B cell (primary cell): ENCODE measurements around the gene ACYP1. TPM values are rescaled to one million over a fixed set of nuclear protein-coding genes. Genes with fewer than 3 reads are reported as not detected.

ENCODE experiments used
- ATAC-seq: fragments of 200-7000 bp; cut with Tn5 transposase; one replicate; pipeline ENCODE4 v1.10.0; 2021; ENCODE audit warnings: low read depth, mild to moderate bottlenecking, moderate number of reproducible peaks, moderate library complexity
- CTCF ChIA-PET: fragments of 350-600 bp; sonication (Branson Sonifier 250); formaldehyde crosslinking; loops from one replicate; lab custom pipeline; 2021; ENCODE audit warnings: antibody characterized with exemption, inconsistent platforms; lab: Charles Lee
- POLR2A ChIA-PET: fragments of 350-600 bp; sonication (Branson Sonifier 250); formaldehyde crosslinking; loops from one replicate; lab custom pipeline; 2021; ENCODE audit warnings: antibody characterized with exemption; lab: Charles Lee
- DNase-seq: peaks from one replicate; pipeline ENCODE4 v3.0.0; 2013
- H2AFZ ChIP-seq: 2 replicates; pipeline ENCODE4 v1.6.1; 2012; ENCODE audit warnings: mild to moderate bottlenecking, low read depth, low read length; ENCODE audit not compliant: insufficient read depth, poor library complexity, severe bottlenecking
- H3K27ac ChIP-seq, 2 donors: 1 replicate in 1 of 2; 2 replicates in 1 of 2; pipeline ENCODE4 v1.5.1; 2012 to 2013; ENCODE audit warnings: low read length in 2 of 2, mild to moderate bottlenecking in 2 of 2, moderate library complexity in 1 of 2
- H3K27me3 ChIP-seq, 4 experiments: fragments of 200-600 bp in 1 of 4; sonication (generic) in 1 of 4; replicated peaks in 1 of 4; 1 replicate in 2 of 4; 2 replicates in 2 of 4; pipeline versions ENCODE4 v1.6.1 to v1.7.0; 2013 to 2016; ENCODE audit warnings: low read length in 3 of 4, mild to moderate bottlenecking in 2 of 4, mixed read lengths in 1 of 4, moderate library complexity in 1 of 4; ENCODE audit not compliant: insufficient read depth in 4 of 4, control insufficient read depth in 3 of 4; ENCODE audit errors: control extremely low read depth in 1 of 4
- H3K36me3 ChIP-seq, 2 experiments: replicated peaks in 1 of 2; 1 replicate in 1 of 2; 2 replicates in 1 of 2; pipeline versions ENCODE4 v1.6.1 to v1.7.1; 2013; ENCODE audit warnings: low read length in 1 of 2; ENCODE audit not compliant: insufficient read depth in 2 of 2, control insufficient read depth in 1 of 2; ENCODE audit errors: control extremely low read depth in 1 of 2, extremely low read depth in 1 of 2
- H3K4me1 ChIP-seq, 2 donors: fragments of 200-600 bp in 1 of 2; sonication (generic) in 1 of 2; 1 replicate in 1 of 2; 2 replicates in 1 of 2; pipeline versions ENCODE4 v1.5.1 to v1.6.1; 2013 to 2017; ENCODE audit warnings: low read length in 2 of 2; ENCODE audit not compliant: control insufficient read depth in 2 of 2, insufficient read depth in 2 of 2
- H3K4me2 ChIP-seq: replicated peaks from 2 replicates; pipeline ENCODE3; 2012; ENCODE audit warnings: mild to moderate bottlenecking, low read depth, low read length; ENCODE audit not compliant: poor library complexity, severe bottlenecking
- H3K4me3 ChIP-seq, 5 experiments: fragments of 200-600 bp in 1 of 5; sonication (generic) in 1 of 5; 1 replicate in 3 of 5; 2 replicates in 2 of 5; pipeline versions ENCODE4 v1.5.1 to v1.7.0; 2011 to 2016; ENCODE audit warnings: low read length in 4 of 5, mild to moderate bottlenecking in 4 of 5, low read depth in 2 of 5, control low read depth in 1 of 5, moderate library complexity in 1 of 5; ENCODE audit not compliant: insufficient read depth in 1 of 5; ENCODE audit errors: control extremely low read depth in 1 of 5, extremely low read depth in 1 of 5
- H3K79me2 ChIP-seq: fragments of 200-600 bp; sonication (generic); one replicate; pipeline ENCODE4 v1.6.0; 2016; ENCODE audit warnings: low read length; ENCODE audit not compliant: control insufficient read depth, insufficient read depth
- H3K9ac ChIP-seq: fragments of 200-600 bp; sonication (generic); 2 replicates; pipeline ENCODE4 v1.6.1; 2017; ENCODE audit warnings: mild to moderate bottlenecking, low read length, moderate library complexity
- H3K9me3 ChIP-seq, 3 donors: one replicate each; pipeline versions ENCODE4 v1.6.1 to v1.7.1; 2013; ENCODE audit warnings: low read length in 2 of 3; ENCODE audit not compliant: control insufficient read depth in 2 of 3, insufficient read depth in 1 of 3; ENCODE audit errors: control extremely low read depth in 1 of 3
- H4K20me1 ChIP-seq: 2 replicates; pipeline ENCODE4 v1.6.0; 2012; ENCODE audit warnings: mild to moderate bottlenecking, low read length; ENCODE audit not compliant: insufficient read depth, control insufficient read depth, poor library complexity, severe bottlenecking
- H3K27ac Mint-ChIP-seq: one replicate; pipeline ENCODE4 v1.8.0; 2021; ENCODE audit warnings: mixed read lengths
- H3K27me3 Mint-ChIP-seq: one replicate; pipeline ENCODE4 v1.8.0; 2021; ENCODE audit warnings: mixed read lengths
- H3K4me1 Mint-ChIP-seq: one replicate; pipeline ENCODE4 v1.8.0; 2021; ENCODE audit warnings: mixed read lengths
- H3K4me3 Mint-ChIP-seq: one replicate; pipeline ENCODE4 v1.8.0; 2021; ENCODE audit warnings: mixed read lengths
- H3K9me3 Mint-ChIP-seq: one replicate; pipeline ENCODE4 v1.8.0; 2022; ENCODE audit warnings: mixed read lengths; ENCODE audit not compliant: insufficient read depth
- EZH2 ChIP-seq: IDR thresholded peaks from 2 replicates; pipeline ENCODE4 v1.6.1; 2012; ENCODE audit warnings: borderline replicate concordance, low read depth, mild to moderate bottlenecking, moderate library complexity, low read length; ENCODE audit not compliant: insufficient read depth, poor library complexity, severe bottlenecking
- whole genome bisulfite sequencing: methylation state at CpG from one replicate; pipeline ENCODE4 v1.1.5; 2013; ENCODE audit warnings: missing lambda C conversion rate; ENCODE audit not compliant: insufficient coverage; 5-methylcytosine and 5-hydroxymethylcytosine counted together
- intact Hi-C: fragments of 100-400 bp; cut with micrococcal nuclease; formaldehyde crosslinking; loops from one replicate; pipeline ENCODE4 v1.10.0; 2022
- polyA plus RNA-seq: library from polyadenylated mRNA; depleted of rRNA; stranded (reverse); fragments of >200 nt; gene quantifications from 2 replicates; pipeline ENCODE4 v1.2.3, GENCODE V29; 2012
- total RNA-seq, 2 donors: library from RNA; stranded (reverse); fragments of 120-200 nt in 1 of 2; gene quantifications; 1 replicate in 1 of 2; 2 replicates in 1 of 2; pipeline versions ENCODE4 v1.2.3 to v1.2.4, GENCODE V29; 2013 to 2022
- TF ChIP-seq, protein P1 (sequence below): fragments of 200-600 bp; IDR thresholded peaks from one replicate; pipeline ENCODE4 v1.8.0; 2022; ENCODE audit warnings: antibody characterized with exemption, mild to moderate bottlenecking

Gene ACYP1
- total and polyA plus RNA-seq, 2 donors (not counting 1 experiment from before 2014, with no cell fraction given), result 38.3 to 46.7 TPM

GRCh38 chr14:75046899-75047298, 16.9 kb downstream of the ACYP1 start:
- H3K4me1 Mint-ChIP-seq, result peaks cover 27% of the 10 kb centered on the region

GRCh38 chr14:75046275-75046674, 17.5 kb downstream of the ACYP1 start:
- Histone ChIP-seq H3K36me3 (peaks cover 0 to 7% of the 10 kb centered on the region in 2 experiments), H3K4me2 (no peak overlapping the region), H2AFZ (no peak overlapping the region), H3K9ac (no peak overlapping the region), H3K27me3 (no peaks in the 10 kb centered on the region), H4K20me1 (no peaks in the 10 kb centered on the region), H3K27ac (no peak overlapping the region), H3K9me3 (no peaks in the 10 kb centered on the region), H3K4me1 (peaks cover 7 to 9% of the 10 kb centered on the region in 2 donors), H3K79me2 (peaks cover 21% of the 10 kb centered on the region), H3K4me3 (no peak overlapping the region)
- CTCF ChIA-PET, result no interaction called here
- H3K4me1 Mint-ChIP-seq, result peaks cover 23% of the 10 kb centered on the region
- POLR2A ChIA-PET, result no interaction called here
- TF ChIP-seq, protein P1, sequence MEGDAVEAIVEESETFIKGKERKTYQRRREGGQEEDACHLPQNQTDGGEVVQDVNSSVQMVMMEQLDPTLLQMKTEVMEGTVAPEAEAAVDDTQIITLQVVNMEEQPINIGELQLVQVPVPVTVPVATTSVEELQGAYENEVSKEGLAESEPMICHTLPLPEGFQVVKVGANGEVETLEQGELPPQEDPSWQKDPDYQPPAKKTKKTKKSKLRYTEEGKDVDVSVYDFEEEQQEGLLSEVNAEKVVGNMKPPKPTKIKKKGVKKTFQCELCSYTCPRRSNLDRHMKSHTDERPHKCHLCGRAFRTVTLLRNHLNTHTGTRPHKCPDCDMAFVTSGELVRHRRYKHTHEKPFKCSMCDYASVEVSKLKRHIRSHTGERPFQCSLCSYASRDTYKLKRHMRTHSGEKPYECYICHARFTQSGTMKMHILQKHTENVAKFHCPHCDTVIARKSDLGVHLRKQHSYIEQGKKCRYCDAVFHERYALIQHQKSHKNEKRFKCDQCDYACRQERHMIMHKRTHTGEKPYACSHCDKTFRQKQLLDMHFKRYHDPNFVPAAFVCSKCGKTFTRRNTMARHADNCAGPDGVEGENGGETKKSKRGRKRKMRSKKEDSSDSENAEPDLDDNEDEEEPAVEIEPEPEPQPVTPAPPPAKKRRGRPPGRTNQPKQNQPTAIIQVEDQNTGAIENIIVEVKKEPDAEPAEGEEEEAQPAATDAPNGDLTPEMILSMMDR, result no peak
- TF ChIP-seq EZH2, result no peak
- ATAC-seq (no peak), DNase-seq (no peak)
- no peak overlapping the region for H3K4me3 Mint-ChIP-seq
- no peak overlapping the region for H3K27ac Mint-ChIP-seq
- H3K27me3 Mint-ChIP-seq, result no peaks in the 10 kb centered on the region
- 94% methylated on average over 5 of the region's 5 CpGs for WGBS
- intact Hi-C loops, result no loop called here
- no peaks in the 10 kb centered on the region for H3K9me3 Mint-ChIP-seq

More at GRCh38 chr14:75046899-75047298, 16.9 kb downstream of the ACYP1 start:
- Histone ChIP-seq H3K36me3 (peaks cover 0 to 3% of the 10 kb centered on the region in 2 experiments), H3K79me2 (peaks cover 22% of the 10 kb centered on the region), H4K20me1 (no peaks in the 10 kb centered on the region), H2AFZ (no peak overlapping the region), H3K4me3 (no peak overlapping the region), H3K27ac (no peak overlapping the region), H3K27me3 (no peaks in the 10 kb centered on the region), H3K9ac (no peak overlapping the region), H3K9me3 (no peaks in the 10 kb centered on the region), H3K4me1 (peaks cover 9 to 10% of the 10 kb centered on the region in 2 donors), H3K4me2 (no peak overlapping the region)
- ChIA-PET CTCF (no interaction called here), POLR2A (no interaction called here)
- TF ChIP-seq, protein P1, result no peak
- no peak for TF ChIP-seq EZH2
- no peak overlapping the region for H3K27ac Mint-ChIP-seq
- H3K4me3 Mint-ChIP-seq, result no peak overlapping the region
- H3K9me3 Mint-ChIP-seq, result no peaks in the 10 kb centered on the region
- DNase-seq (no peak), ATAC-seq (no peak)
- H3K27me3 Mint-ChIP-seq, result no peaks in the 10 kb centered on the region
- WGBS, result no CpG with 5 or more reads among the region's 3 CpGs
- intact Hi-C loops, result no loop called here
